HG02588 (cell line): ENCODE data around the gene CFP.
"Not testable (repeated sequence)": the region's sequence is repeated elsewhere in the genome, so short reads cannot be mapped to it uniquely, and the experiment has no call there.

Experiments used
- ATAC-seq: cut with Tn5 transposase; IDR thresholded peaks from one replicate; pipeline ENCODE4 v1.9.1; 2021; ENCODE audit warnings: mild to moderate bottlenecking, moderate library complexity; ENCODE audit not compliant: unreplicated experiment

Gene CFP

DNA sequence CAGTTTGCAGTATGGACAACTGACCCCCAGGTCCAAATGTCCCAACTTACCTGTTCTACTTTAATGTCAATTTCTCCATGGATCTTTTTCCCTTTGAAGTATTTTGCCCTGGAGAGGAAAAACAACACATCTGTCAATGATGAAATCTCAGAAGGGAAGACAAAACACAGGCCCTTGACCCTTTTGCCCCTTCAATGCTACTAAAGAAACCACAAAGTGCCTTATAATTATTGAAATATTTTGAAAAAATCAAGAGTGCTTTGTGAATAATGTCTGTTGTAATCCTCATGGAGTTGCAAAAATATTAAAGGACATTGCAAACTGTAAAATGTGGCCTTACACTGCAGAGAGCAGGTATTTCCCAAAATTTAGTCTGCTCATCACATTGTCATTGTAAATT lies 22.6 kb downstream of the CFP start:
- no peak for ATAC-seq

DNA sequence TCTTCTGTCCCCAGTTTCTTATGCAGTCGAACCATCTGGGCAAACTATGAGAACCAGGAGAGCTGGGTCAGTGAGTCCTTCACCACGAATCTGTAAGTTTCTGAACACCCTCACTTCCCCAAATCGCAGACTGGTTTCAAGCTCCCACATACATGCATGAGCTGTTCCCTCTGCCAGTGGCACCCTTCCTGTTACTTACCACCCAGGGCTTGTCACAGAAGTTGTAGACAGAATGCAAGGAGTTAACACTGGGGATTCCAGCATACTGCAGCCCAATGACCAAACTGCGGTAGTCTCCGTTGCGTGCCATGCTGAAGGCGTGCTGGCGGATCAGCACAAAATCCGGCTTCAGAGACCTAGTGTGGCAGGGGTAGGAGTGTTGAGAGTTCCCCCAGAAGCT lies 24.7 kb downstream of the CFP start:
- ATAC-seq = no peak

DNA sequence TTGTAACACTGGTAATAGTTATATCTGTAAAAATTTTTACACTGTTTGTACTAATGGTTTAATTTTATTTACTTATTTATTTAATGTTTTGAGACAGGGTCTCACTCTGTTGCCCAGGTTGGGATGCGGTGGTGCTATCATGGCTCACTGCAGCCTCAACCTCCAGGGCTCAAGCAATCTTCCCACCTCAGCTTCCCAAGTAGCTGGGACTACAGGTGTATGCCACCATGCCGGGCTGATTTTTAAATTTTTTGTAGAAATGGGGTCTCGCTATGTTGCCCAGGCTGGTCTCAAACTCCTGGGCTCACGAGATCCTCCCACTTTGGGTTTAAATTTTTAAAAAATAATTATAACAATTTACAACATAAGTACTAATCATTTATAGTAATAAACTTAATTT lies 26.6 kb downstream of the CFP start:
- not testable (repeated sequence) for ATAC-seq

DNA sequence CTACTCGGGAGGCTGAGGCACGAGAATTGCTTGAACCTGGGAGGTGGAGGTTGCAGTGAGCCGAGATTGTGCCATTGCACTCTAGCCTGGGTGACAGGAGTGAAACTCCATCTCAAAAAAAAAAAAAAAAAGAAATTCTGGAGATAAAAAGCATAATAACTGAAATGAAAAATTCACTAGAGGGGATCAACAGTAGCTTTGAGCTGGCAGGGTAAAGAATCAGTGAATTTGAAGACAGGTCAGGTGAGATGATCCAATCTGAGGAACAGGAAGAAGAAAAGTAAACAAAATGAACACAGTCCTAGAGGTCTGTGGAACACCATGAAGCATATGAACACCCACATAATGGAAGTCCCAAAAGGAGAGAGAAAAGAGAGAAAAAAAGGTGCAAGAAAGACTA lies 32.5 kb downstream of the CFP start:
- no peak for ATAC-seq

DNA sequence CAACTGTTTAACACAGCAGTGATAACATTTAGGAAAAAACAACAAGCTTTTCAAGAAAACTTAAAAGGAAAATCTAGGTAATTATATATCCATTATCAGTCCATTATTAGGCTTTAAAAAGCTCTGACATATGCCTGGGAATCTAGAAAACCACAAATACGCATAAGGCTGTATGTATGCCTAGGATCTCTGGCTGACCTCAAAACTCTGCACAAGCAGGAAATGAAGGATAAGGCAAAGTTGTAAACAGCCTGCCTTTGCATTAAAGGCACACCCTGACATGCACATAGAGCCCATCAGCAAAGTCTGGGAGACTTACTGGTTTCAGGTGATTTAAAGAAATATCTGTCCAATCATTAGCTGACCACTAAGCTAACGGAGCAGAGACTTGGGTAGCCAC lies 33.5 kb downstream of the CFP start:
- ATAC-seq = no peak

DNA sequence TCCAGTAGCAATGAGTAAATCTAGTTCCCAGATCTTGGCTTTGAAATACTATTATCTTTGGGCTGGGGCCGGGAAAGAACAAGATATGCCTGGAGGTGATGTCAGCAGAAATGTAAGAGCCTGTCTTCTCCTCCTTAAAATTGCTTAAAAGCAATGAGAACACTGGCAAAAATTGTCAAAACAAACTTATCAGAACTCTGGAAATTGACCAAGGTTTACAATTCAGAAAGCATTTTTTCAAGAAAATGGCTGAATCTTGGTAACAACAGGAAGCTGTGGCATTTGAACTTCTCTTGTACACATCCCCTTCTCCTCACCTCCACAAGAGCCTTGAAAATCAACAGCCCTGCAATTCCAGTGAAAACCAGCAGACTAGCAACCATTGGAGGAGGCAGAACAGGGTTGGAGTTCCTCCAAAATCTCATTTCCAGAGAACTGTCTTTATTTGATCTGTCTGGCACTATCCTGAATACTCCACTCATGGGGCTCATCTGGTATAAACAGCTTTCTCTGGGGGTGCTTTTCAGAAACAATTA lies 33.9 kb downstream of the CFP start:
- ATAC-seq = no peak

DNA sequence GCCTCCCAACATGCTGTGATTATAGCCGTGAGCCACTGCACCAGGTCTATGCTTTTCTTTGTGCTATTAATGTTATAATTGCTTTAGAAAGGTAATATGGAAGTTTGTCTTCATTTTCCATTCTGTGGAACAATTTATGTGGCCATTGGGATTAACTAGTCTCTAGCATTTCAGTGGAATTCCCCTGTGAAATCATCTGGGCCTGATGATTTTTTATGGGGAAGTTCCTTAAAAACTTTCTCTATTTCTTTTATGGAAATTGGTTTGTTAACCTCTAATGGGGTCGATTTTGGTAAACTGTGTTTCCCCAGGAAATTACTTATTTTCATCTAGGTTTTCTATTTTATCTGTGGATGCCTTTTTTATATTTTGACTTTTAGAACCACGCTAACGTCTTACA lies 36.2 kb downstream of the CFP start:
- ATAC-seq = no peak

DNA sequence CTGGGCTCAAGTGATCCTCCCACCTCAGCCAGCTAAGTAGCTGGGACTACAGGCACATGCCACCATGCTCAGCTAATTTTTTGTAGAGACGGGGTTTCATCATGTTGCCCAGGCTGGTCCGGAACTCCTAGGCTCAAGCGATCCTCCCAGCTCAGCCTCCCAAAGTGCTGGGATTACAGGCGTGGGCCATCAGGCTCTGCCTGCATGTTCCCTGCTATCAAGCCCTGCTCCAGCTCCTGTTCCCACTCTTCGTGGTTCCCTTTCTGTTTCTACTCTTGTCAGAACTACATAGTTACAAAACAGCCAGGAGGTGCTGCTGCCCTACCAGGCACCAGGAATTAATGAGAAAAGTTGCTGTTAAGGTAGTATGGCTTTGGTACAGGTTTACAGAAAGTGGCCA lies 38.7 kb downstream of the CFP start:
- no peak for ATAC-seq

DNA sequence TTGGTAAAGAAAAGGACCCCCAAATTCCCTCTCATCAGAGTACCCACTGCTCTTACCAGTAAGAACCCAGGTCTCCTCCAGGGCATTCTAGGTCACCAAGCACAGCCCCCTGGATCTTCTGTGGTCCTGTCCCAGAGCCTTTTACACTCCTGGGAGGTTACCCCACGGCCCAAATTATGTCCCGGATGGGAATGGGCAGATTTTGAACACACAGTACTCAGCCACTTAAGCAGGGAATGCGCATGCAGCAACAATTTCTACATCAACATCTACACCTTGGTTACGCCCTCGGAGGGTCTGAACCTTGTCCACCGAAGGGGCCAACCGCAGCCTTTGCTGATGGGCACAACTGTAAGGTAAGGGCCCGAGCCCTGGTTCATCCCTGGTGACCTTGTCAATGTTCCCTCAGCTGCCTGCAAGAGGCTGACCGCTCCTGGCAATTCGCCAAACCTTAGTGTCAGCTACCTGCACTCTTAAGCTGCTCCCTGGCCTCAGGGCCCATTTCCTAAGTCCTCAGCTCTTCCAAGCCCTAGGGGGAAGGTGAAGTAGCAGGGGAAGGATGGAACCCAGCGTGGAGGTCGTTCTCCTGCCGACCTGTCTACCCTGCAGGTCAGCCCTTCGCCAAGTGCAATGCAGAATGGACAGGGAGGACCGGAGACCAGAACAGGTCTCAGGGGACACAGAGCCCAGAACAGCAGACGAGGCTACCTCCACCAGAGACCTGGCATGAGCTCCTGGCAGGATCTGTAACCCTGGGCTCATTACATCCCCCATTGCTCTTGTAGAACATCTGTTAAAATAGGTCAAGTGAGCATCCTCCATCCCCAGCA lies 41.6 kb downstream of the CFP start:
- ATAC-seq = no peak

DNA sequence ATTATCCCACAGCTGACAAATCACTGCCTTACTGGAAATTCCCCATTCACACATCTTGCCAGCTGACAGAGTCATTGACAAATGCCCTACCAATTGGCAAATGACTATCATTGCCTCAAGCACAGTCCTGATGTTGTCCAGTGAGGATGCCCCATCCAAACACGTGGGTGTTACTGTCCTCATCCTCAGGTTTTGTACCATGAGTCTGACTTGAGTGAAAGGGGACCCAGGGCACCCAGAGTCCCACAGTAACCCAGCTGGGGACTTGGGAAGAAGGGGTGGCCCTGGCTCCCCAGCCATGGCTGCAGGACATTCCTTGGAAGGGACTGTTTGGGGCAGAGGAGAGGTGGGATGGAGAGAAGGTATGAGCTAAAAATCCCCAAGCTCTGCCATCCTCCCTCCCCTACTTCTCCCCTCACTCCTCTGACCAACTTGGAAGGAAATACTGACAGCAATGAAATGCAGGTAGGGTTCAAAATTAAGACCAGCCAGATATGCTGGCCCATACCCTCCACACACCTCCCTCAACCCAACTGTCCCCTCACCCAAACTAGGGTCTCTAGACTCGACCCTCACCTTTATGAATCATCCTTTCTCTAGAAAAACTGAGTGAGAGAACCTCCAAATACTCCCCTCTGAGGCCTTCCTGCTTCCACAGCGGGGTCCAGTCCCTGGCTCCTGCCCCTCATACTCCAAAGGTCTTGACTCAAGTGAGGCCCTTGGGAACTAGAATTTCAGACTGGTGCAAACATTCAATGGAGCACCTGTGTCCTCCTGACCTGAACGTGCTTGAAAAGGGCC lies 42.4 kb downstream of the CFP start:
- ATAC-seq = no peak

DNA sequence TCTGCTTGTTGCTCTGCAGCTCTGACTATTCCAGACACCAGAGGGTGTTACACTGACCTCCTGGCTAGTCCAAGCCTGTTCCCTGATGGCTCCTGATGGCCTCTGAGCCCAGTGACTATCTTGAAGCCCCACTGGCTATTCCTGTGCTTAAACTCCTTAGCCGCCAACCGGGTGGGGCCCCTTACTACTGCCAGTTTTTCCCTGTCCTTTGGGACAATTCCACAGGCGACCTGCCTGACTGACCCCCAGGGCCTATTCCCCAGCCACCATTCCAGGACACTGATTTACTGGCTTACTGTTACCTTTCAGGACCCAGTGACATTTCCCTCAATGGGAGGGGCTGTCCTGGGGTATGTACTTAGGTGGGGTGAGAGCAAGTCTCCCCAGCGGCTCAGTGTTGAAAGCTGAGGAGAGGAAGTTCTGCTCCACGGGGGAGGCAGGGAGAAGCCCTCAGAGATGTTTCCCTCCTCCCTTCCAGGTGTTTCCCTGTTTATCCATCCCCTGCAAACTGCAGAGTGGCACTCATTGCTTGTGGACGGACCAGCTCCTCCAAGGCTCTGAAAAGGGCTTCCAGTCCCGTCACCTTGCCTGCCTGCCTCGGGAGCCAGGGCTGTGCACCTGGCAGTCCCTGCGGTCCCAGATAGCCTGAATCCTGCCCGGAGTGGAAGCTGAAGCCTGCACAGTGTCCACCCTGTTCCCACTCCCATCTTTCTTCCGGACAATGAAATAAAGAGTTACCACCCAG lies 43.5 kb downstream of the CFP start:
- ATAC-seq = no peak

DNA sequence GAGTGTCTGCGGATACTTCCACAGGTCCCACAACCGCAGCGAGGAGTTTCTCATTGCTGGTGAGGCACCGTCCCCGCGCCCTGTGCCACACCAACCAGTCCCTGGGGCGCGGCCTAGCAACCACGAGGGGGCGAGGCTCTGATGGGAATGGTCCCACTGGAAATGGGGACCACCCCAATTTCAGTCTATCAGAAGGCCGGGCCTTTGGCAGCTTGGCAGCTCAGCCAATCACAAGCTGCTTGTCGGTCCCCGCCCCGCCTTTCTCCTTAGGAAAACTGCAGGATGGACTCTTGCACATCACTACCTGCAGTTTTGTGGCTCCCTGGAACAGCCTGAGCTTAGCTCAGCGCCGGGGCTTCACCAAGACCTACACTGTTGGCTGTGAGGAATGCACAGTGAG lies 44.5 kb downstream of the CFP start:
- ATAC-seq = no peak

DNA sequence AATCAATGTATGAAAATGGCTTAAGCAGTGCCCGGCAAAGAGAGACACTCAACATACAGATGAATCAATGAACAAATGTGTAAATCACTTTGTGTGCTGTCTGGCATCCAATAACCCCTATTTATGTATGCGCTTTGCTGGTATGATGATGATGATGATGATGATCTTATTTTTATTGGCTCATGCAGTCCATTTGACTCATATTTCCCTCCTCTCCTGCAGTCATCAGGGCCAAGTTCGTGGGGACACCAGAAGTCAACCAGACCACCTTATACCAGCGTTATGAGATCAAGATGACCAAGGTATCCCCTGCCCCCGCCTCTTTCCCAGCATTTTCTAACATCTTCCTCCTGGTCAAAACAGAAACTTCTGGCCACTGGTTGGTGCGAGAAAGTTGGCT lies 45.0 kb downstream of the CFP start:
- no peak for ATAC-seq

DNA sequence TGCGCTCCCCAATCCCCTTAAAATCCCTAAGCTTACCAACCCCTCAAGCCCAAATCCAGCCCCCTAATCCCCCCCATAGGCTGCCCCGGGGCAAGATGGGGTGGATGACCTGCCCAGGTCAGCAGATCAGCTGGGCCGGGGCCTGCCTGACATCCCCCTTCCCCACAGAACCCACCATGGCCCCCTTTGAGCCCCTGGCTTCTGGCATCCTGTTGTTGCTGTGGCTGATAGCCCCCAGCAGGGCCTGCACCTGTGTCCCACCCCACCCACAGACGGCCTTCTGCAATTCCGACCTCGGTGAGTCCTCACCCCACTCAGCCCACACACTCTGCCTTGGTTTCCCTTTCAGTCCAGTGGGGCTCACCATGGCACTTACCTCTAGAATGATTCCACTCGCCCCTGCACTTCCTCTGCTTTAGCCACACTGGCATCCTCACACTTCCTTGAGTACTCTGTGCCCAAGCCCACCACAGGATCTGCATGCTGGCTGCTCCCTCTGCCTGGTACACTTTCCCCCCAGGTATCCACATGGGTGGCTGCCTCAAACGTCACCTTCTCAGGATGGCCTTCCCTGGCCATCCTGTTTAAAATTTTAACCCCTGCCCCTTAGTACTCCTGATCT lies 46.4 kb downstream of the CFP start:
- no peak for ATAC-seq

DNA sequence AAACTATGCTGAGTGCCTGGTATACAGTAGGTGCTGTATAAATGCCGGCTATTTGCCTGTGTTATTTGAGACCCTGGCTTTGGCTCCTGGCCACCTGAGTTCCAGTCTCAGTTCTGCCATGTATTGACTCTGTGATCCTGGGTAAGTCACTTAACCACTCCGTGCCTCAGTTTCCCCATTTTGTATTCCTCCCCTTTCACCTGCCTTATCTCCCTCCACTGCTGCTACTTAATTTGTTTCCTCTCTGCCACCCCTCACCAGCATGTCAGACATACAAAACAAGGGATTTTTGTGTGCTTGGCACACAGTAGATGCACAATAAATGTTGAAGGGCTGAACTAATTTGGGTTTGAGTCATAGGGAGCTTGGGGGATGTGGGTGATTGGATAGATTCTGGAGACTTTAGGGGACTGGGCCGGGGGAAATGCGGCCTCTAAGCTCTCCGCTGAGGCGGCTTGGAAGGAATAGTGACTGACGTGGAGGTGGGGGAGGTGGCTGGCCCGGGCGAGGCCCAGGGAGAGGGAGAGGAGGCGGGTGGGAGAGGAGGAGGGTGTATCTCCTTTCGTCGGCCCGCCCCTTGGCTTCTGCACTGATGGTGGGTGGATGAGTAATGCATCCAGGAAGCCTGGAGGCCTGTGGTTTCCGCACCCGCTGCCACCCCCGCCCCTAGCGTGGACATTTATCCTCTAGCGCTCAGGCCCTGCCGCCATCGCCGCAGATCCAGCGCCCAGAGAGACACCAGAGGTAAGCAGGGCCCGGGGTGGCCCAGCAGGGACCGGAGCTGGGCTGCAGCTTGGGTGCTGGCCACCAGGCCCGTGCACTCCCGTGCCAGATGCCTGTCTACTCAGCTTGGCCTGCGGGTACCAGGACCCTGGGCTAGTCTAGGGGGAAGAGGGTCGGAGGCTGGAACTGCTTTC lies 47.7 kb downstream of the CFP start, which contains the start of gene TIMP1:
Gene TIMP1, plus strand, starts transcription at position 706 of the 917 bp plus-strand sequence. CDS start 980 bp downstream, outside the sequence.
- peak; percentile 78 for ATAC-seq

DNA sequence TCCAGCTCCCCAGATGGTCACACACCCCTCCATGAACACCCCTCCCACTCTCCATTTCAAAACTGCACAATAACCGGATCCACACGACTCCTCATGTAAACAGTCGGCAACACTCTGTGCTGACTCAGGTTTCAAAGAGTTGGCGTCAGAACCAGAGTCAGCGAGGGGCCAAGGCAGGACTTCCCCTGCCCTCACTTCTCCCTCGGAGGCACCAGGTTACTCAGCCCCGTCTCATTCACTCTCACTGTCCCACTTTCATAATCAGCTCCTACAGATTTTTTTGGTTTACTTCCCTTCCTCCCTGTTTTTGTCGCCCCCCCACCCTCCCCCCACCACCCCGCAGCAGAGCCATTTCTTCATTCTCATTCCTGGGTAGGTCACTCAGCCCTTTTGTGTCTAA lies 50.2 kb downstream of the CFP start:
- ATAC-seq = no peak

DNA sequence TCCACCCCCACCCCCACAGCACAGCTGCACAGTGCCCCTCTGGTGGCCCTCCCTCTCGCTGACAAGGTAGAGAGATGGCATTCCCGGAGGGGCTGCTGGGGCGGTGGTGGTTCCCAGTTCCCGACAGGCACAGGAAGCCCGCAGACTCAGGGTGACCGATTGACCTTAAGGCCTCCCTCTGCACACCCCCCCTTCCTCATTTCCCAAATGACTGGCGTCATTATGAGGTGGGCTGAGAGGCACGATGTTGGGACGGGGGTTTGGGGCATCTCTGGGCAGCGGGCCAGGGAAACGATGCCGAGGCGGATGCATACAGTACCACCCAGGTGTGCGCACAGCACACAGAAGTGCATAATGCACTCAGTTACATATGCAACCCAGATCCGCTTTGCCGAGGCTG lies 51.0 kb downstream of the CFP start:
- ATAC-seq = no peak

DNA sequence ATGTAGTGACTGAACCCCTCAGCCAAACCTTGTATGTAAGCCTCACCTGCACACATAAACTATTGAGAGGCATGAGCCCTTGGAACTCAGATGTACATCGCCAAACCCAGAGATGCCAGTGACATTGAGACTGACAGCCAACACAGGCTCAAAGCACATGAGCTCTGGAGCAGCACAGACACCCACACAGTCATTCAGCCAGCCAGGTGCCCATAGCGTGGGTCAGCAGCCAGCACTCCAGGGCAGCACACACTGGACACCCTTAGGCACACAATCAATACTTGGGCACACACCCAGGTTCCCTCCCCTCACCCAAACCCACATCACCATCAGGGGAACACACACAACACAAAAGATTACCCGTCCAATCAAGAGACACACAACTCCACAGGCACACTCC lies 51.8 kb downstream of the CFP start:
- no peak for ATAC-seq

DNA sequence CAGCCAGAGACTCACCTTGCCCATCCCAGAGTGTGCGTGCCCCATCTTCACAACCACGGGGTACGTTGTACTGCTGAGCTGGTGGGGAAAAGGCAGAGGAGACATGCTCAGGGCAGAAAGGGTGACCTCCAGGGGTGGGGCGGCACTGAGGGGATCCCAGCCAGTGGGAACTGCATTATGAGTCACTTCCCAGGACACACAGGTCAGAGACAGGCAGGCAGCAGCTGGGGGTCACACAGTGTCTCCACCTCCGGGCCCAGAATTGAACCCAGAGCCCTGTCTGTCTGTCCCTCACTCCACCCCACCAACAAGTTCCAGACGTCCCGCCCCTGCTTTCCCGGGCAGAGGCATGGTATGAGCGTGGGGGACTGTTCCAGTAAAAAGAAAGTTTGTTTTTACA lies 52.3 kb downstream of the CFP start:
- ATAC-seq = no peak
